Mammary epithelial cell (primary cell): ENCODE data around the gene METTL6.

Experiments used
- EZH2 ChIP-seq: IDR thresholded peaks from 2 replicates; pipeline ENCODE4 v1.6.1; 2012; ENCODE audit warnings: low read length, inconsistent platforms, borderline replicate concordance
- TF ChIP-seq, protein P1 (sequence below), 2 donors: IDR thresholded peaks in 1 of 2; conservative IDR thresholded peaks in 1 of 2; 2 replicates each; pipeline ENCODE4 v1.5.1; 2011 to 2012; ENCODE audit warnings: inconsistent platforms in 2 of 2, low read length in 2 of 2, mild to moderate bottlenecking in 2 of 2, control low read depth in 1 of 2, low read depth in 1 of 2; ENCODE audit not compliant: insufficient read depth in 1 of 2; ENCODE audit errors: extremely low read depth in 1 of 2

DNA sequence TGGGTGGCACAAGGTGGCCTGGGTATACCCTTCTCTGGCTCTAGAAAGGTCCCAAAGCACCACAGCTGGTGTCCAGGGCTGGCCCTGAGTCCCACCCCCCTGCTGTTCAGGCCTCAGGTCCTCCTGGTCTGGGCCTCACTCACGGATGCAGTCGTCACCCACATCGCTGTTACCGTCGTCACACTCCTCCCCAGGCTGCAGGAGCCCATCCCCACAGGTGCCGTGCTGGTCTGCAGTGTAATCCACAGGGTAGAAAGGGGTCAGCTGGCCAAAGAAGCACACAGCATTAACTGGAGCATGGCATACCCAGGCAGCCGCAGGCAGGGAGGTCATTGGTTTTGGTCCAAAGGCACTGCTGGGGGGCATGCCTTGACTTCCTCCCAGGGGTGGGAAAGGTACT, 28.4 kb upstream of the METTL6 start:
- TF ChIP-seq, protein P1, sequence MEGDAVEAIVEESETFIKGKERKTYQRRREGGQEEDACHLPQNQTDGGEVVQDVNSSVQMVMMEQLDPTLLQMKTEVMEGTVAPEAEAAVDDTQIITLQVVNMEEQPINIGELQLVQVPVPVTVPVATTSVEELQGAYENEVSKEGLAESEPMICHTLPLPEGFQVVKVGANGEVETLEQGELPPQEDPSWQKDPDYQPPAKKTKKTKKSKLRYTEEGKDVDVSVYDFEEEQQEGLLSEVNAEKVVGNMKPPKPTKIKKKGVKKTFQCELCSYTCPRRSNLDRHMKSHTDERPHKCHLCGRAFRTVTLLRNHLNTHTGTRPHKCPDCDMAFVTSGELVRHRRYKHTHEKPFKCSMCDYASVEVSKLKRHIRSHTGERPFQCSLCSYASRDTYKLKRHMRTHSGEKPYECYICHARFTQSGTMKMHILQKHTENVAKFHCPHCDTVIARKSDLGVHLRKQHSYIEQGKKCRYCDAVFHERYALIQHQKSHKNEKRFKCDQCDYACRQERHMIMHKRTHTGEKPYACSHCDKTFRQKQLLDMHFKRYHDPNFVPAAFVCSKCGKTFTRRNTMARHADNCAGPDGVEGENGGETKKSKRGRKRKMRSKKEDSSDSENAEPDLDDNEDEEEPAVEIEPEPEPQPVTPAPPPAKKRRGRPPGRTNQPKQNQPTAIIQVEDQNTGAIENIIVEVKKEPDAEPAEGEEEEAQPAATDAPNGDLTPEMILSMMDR (conservative IDR thresholded peaks at IDR 0.05 in 1 of 2, IDR thresholded peaks at IDR 0.05 in 1 of 2; ENCODE audit: extremely low read depth in 1 of 2, insufficient read depth in 1 of 2, low read depth in 1 of 2, low read length in 2 of 2): no peak
- TF ChIP-seq EZH2: no peak
